PC-9 (cell line): ENCODE measurements around the gene USP49.

Source experiments
- CTCF ChIP-seq: fragments of 200-600 bp; sonication (generic); conservative IDR thresholded peaks from 2 replicates; pipeline ENCODE4 v1.6.1; 2017; ENCODE audit warnings: mixed run types, antibody characterized with exemption, mild to moderate bottlenecking, moderate library complexity
- EZH2 ChIP-seq: fragments of 200-600 bp; sonication (generic); IDR thresholded peaks from 2 replicates; pipeline ENCODE4 v1.8.0; 2017; ENCODE audit warnings: antibody characterized with exemption, low read depth

- TF ChIP-seq CTCF (no peak), EZH2 (no peak)
Observed at GRCh38 chr6:41917528-41917927, 22.4 kb upstream of the USP49 start.
